ENCODE data around the gene FAM174C.

GRCh38 chr19:1269478-1270212, 5.7 kb upstream of the FAM174C start:
- TF ChIP-seq POLR2AphosphoS5 (IDR thresholded peaks at IDR 0.05) (peak in 2 of 3 donors; percentile 20 to 72), POLR2A (IDR thresholded peaks at IDR 0.05) (no peak), EP300 (IDR thresholded peaks at IDR 0.05) (no peak)
- TF ChIP-seq, protein P1, sequence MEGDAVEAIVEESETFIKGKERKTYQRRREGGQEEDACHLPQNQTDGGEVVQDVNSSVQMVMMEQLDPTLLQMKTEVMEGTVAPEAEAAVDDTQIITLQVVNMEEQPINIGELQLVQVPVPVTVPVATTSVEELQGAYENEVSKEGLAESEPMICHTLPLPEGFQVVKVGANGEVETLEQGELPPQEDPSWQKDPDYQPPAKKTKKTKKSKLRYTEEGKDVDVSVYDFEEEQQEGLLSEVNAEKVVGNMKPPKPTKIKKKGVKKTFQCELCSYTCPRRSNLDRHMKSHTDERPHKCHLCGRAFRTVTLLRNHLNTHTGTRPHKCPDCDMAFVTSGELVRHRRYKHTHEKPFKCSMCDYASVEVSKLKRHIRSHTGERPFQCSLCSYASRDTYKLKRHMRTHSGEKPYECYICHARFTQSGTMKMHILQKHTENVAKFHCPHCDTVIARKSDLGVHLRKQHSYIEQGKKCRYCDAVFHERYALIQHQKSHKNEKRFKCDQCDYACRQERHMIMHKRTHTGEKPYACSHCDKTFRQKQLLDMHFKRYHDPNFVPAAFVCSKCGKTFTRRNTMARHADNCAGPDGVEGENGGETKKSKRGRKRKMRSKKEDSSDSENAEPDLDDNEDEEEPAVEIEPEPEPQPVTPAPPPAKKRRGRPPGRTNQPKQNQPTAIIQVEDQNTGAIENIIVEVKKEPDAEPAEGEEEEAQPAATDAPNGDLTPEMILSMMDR (IDR thresholded peaks at IDR 0.05), result no peak

All from suprapubic skin (tissue), 4 donors.